Fibroblast of mammary gland (primary cell): Measurements from ENCODE around the gene SLC35G1.
A peak's percentile ranks its signal among the peaks of the same experiment; 100 is the strongest.

Experiments
- DNase-seq: peaks from one replicate; pipeline ENCODE4 v3.0.0-alpha.2; 2010; ENCODE audit warnings: low read depth
- H3K4me3 ChIP-seq: 2 replicates; pipeline ENCODE4 v1.5.1; 2011; ENCODE audit warnings: low read depth, mild to moderate bottlenecking, low read length, moderate library complexity; ENCODE audit not compliant: control insufficient read depth
- TF ChIP-seq, protein P1 (sequence below): conservative IDR thresholded peaks from 2 replicates; pipeline ENCODE4 v1.5.1; 2011; ENCODE audit warnings: low read depth, low read length, inconsistent platforms; ENCODE audit not compliant: control insufficient read depth, insufficient read depth

SLC35G1 gene

DNA sequence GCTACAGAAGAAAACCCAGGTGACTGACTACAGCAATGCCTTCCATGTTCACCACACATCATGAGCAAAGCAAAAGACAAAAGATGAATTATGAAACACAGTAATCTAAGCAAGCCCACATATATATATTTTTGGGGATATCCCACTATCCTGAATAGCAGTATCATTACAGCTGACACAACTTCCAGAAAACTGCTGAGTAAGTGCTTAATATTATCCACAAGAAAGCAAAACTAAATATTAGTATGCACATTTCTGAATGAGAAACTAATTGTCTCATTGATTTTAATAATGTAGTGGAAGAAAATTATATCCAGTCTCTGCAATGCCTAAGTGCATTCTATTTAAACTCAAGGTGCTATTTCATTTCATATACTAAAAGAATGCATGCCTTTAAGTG lies 14.5 kb upstream of the SLC35G1 start:
- TF ChIP-seq, protein P1, sequence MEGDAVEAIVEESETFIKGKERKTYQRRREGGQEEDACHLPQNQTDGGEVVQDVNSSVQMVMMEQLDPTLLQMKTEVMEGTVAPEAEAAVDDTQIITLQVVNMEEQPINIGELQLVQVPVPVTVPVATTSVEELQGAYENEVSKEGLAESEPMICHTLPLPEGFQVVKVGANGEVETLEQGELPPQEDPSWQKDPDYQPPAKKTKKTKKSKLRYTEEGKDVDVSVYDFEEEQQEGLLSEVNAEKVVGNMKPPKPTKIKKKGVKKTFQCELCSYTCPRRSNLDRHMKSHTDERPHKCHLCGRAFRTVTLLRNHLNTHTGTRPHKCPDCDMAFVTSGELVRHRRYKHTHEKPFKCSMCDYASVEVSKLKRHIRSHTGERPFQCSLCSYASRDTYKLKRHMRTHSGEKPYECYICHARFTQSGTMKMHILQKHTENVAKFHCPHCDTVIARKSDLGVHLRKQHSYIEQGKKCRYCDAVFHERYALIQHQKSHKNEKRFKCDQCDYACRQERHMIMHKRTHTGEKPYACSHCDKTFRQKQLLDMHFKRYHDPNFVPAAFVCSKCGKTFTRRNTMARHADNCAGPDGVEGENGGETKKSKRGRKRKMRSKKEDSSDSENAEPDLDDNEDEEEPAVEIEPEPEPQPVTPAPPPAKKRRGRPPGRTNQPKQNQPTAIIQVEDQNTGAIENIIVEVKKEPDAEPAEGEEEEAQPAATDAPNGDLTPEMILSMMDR: no peak
- no peak overlapping the region for H3K4me3 ChIP-seq
- DNase-seq: no peak

DNA sequence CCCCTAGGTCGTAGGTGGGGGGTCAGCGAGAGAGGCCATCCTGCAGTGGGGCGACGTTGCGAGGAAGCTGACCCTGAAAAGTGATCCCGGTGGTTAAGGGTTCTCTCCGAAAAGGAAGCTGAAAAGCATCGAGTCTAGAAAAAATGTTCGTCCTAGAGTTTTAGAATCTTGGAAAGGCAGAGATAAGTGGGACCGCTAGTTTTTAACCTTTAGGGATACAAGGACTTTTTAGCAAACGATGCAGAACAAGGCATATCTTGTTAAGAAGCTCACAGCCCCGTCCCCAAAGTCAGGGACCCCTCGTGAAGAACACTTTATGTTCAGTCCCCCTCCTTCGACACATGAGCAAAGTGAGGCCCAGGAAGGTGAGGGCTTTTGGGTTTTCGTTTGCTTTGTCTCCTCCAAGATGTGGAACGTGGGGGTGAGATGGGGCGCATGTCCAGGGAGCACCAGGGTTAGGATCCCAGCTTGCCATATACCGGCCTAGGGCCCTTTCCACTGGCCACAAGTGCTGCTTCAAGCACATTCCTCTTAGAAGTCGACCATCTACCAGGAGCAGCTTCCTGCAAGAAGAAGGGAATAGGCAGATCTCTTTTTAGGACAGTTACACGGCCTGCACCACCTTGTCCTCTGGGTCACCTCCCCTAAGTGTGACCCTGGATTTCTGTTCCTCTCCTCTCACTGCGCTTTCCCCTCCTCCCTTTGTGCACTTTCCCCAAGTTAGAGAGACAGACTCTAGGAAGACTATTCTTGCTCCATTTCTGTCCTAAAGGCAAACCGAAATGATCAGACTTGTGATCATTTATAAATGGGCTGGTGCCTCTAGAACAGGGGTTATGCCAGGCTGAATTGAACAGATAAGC lies 969 bp downstream of the SLC35G1 start:
- peak overlapping the region; percentile 72 for H3K4me3 ChIP-seq
- DNase-seq: peak; percentile 13
- TF ChIP-seq, protein P1: no peak

DNA sequence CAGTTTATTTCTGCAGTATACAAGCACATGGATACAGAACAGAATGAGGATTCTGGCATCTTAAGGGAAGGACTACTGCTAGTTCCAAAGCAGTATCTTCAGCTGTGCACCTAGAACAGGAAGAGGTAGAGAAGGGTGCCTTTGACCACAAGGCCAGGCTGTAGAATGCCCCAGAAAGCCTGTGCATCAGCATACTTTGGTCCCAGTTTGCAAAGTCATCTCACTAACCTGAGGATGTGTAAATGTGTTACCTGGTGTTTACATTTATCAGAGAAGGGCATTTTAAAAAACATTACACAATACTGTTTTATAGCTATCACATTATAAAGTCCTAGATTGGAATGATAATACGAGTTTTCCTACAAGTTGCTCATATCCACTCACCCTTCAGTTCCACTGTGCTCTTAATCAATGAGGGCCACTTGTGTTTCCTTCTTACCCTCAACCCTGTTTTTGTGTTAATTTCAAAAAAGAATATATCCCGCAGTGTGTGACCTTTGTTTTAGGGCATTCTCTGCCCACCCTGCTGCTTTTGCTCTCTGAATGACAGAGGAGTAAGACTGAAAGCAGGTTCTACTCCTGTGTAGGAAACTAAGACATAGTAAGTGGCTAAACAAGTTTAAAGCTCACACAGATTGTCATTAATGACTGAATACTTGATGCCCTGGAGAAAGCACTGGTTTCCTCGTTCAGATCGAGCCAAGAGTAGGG lies 3.4 kb downstream of the SLC35G1 start:
- no peak overlapping the region for H3K4me3 ChIP-seq
- DNase-seq: no peak
- TF ChIP-seq, protein P1: no peak

DNA sequence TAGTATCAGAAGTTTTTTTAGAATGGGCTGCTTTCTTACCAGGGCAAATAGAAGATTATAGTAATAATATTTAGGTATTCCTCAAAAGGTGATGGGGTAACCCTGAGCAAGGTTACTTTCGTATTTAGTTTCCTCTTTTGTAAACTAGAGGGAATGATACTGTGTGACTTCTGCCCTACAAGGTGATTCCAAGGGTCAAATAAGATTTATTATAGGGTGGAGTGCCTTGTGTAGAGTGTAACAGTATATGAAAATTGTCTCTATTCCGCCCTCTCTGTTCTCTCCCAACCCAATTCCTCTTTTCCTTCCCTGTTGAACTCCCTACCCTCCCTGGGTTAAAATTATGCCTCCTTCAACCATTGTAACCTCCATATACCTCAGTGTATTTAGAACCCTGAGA lies 5.3 kb downstream of the SLC35G1 start:
- TF ChIP-seq, protein P1: no peak
- no peak for DNase-seq
- H3K4me3 ChIP-seq: no peak overlapping the region

DNA sequence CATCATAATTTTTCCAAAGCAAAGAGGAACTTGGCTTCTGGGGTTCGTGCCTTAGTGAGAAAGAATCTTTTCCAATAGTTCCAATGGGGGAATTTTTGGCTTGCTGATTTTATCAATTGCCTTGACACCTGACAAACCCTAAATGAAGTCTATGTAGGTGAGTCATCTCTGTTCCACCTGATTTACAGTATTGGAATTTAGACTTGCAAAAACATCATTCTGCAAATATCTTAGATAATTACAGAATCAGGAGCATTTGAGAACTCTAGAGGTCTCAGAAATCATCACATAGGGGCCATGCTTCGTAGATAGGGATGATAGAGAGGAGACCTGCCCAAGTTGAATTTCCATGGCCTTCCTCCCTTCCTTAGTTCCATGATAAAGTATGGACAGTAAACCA lies 9.3 kb downstream of the SLC35G1 start:
- H3K4me3 ChIP-seq: no peak overlapping the region
- TF ChIP-seq, protein P1: no peak
- no peak for DNase-seq

DNA sequence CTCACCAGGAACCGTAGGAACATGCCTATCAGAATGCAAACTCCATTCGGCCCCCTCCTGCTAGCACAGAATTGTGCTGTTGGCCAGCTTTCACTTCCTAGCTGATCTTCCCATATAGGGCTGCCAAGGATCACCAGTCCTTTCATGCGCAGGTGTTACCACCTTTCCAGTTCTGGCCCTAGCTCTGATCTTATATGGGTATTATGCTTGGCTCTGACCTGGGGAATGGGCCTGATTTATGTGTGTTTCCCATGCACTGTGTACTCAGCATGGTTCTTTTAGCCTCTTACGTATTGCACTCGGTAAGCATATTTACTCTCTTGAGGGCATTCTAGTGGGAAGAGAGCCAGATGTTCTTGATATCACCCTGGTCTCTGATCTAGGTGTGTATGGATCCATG lies 11.1 kb downstream of the SLC35G1 start:
- no peak for DNase-seq
- TF ChIP-seq, protein P1: no peak
- no peak overlapping the region for H3K4me3 ChIP-seq
